Parathyroid adenoma (tissue), 2 donors: Measurements from ENCODE around the gene HIGD1A.

Experiments used
- H2AFZ ChIP-seq: fragments of 300-600 bp; sonication (generic); one replicate; pipeline ENCODE4 v1.7.0; 2017; ENCODE audit warnings: antibody characterized with exemption, mild to moderate bottlenecking
- H3K27ac ChIP-seq: fragments of 300-600 bp; sonication (generic); one replicate; pipeline ENCODE4 v1.7.0; 2017
- H3K27me3 ChIP-seq: fragments of 300-600 bp; sonication (generic); one replicate; pipeline ENCODE4 v1.7.0; 2017; ENCODE audit warnings: low read length; ENCODE audit not compliant: control insufficient read depth, insufficient read depth
- H3K36me3 ChIP-seq: fragments of 300-600 bp; sonication (generic); one replicate; pipeline ENCODE4 v1.7.0; 2017; ENCODE audit warnings: low read length; ENCODE audit not compliant: control insufficient read depth, insufficient read depth
- H3K4me1 ChIP-seq: fragments of 300-600 bp; sonication (generic); one replicate; pipeline ENCODE4 v1.7.0; 2017; ENCODE audit warnings: control low read depth
- H3K4me2 ChIP-seq: fragments of 300-600 bp; sonication (generic); one replicate; pipeline ENCODE4 v1.7.0; 2017; ENCODE audit warnings: low read length
- H3K4me3 ChIP-seq: fragments of 300-600 bp; sonication (generic); one replicate; pipeline ENCODE4 v1.7.0; 2017; ENCODE audit warnings: low read depth, low read length
- H3K79me2 ChIP-seq: fragments of 300-600 bp; sonication (generic); one replicate; pipeline ENCODE4 v1.7.0; 2017; ENCODE audit warnings: control low read depth
- H3K9ac ChIP-seq: fragments of 300-600 bp; sonication (generic); one replicate; pipeline ENCODE4 v1.7.0; 2017; ENCODE audit warnings: mild to moderate bottlenecking
- H3K9me3 ChIP-seq: fragments of 300-600 bp; sonication (generic); one replicate; pipeline ENCODE4 v1.7.0; 2017; ENCODE audit warnings: low read length; ENCODE audit not compliant: control insufficient read depth
- CTCF ChIP-seq: fragments of 300-600 bp; sonication (generic); IDR thresholded peaks from one replicate; pipeline ENCODE4 v1.7.0; 2017; ENCODE audit warnings: antibody characterized with exemption, mild to moderate bottlenecking
- donor health status: primary hyperparathyroidism.

Gene HIGD1A

GRCh38 chr3:42743204-42743995 lies 60.9 kb downstream of the HIGD1A start:
- peaks cover 18% of the 10 kb centered on the region for H3K4me1 ChIP-seq

GRCh38 chr3:42742688-42743087 lies 61.6 kb downstream of the HIGD1A start:
- Histone ChIP-seq H3K4me2 (no peak overlapping the region), H2AFZ (no peak overlapping the region), H3K9me3 (no peaks in the 10 kb centered on the region), H3K4me3 (no peak overlapping the region), H3K27ac (no peak overlapping the region), H3K27me3 (no peaks in the 10 kb centered on the region), H3K4me1 (peaks cover 18% of the 10 kb centered on the region), H3K9ac (no peak overlapping the region), H3K79me2 (no peaks in the 10 kb centered on the region), H3K36me3 (no peaks in the 10 kb centered on the region)
- no peak for TF ChIP-seq CTCF

More at GRCh38 chr3:42743204-42743995, 60.9 kb downstream of the HIGD1A start:
- H3K9ac ChIP-seq: no peak overlapping the region
- H3K36me3 ChIP-seq: no peaks in the 10 kb centered on the region
- H3K27me3 ChIP-seq: no peaks in the 10 kb centered on the region
- no peak overlapping the region for H3K27ac ChIP-seq
- no peak overlapping the region for H2AFZ ChIP-seq
- no peak for TF ChIP-seq CTCF
- no peaks in the 10 kb centered on the region for H3K9me3 ChIP-seq
- H3K4me3 ChIP-seq: no peak overlapping the region
- no peaks in the 10 kb centered on the region for H3K79me2 ChIP-seq
- H3K4me2 ChIP-seq: no peak overlapping the region

GRCh38 chr3:42742259-42742658 lies 62.0 kb downstream of the HIGD1A start:
- H3K4me1 ChIP-seq: peaks cover 18% of the 10 kb centered on the region
- H3K36me3 ChIP-seq: no peaks in the 10 kb centered on the region
- H3K4me2 ChIP-seq: no peak overlapping the region
- no peak overlapping the region for H2AFZ ChIP-seq
- no peak overlapping the region for H3K9ac ChIP-seq
- no peaks in the 10 kb centered on the region for H3K79me2 ChIP-seq
- no peak overlapping the region for H3K4me3 ChIP-seq
- H3K27me3 ChIP-seq: no peaks in the 10 kb centered on the region
- no peak for TF ChIP-seq CTCF
- H3K27ac ChIP-seq: no peak overlapping the region
- H3K9me3 ChIP-seq: no peaks in the 10 kb centered on the region

GRCh38 chr3:42741796-42742195 lies 62.5 kb downstream of the HIGD1A start:
- no peaks in the 10 kb centered on the region for H3K27me3 ChIP-seq
- no peaks in the 10 kb centered on the region for H3K36me3 ChIP-seq
- H3K4me3 ChIP-seq: no peak overlapping the region
- no peak for TF ChIP-seq CTCF
- peaks cover 13% of the 10 kb centered on the region for H3K4me1 ChIP-seq
- H3K27ac ChIP-seq: no peak overlapping the region
- H3K9ac ChIP-seq: no peak overlapping the region
- H2AFZ ChIP-seq: no peak overlapping the region
- no peaks in the 10 kb centered on the region for H3K79me2 ChIP-seq
- H3K4me2 ChIP-seq: no peak overlapping the region
- H3K9me3 ChIP-seq: no peaks in the 10 kb centered on the region
